RWPE1 (cell line): Measurements from ENCODE around the gene BZW1.
A peak's percentile ranks its signal among the peaks of the same experiment; 100 is the strongest.

Experiments used
- CTCF ChIA-PET: fragments of 350-600 bp; sonication (Branson Sonifier 250); formaldehyde crosslinking; extraction: SDS; loops from one replicate; lab custom pipeline; 2021; lab: Yijun Ruan, JAX
- POLR2A ChIA-PET: fragments of 400-600 bp; formaldehyde crosslinking; extraction: SDS; loops from one replicate; lab custom pipeline; 2020; ENCODE audit warnings: antibody characterized with exemption; ENCODE audit not compliant: low non-redundant PET; lab: Yijun Ruan, JAX
- DNase-seq: peaks from one replicate; pipeline ENCODE4 v3.0.0; 2012; ENCODE audit warnings: low spot score
- H3K27ac ChIP-seq: fragments of 450-650 bp; 2 replicates; pipeline ENCODE4 v1.5.1; 2017
- CTCF ChIP-seq: fragments of 450-650 bp; conservative IDR thresholded peaks from 2 replicates; pipeline ENCODE4 v1.5.1; 2017; ENCODE audit warnings: low read depth, mild to moderate bottlenecking

The BZW1 gene

GRCh38 chr2:200767111-200767885, 44.4 kb upstream of the BZW1 start:
- ChIA-PET CTCF (no interaction called here), POLR2A (no interaction called here)
- peak; percentile 20 for DNase-seq
- H3K27ac ChIP-seq, result peak overlapping the region; percentile 94
- no peak for TF ChIP-seq CTCF

GRCh38 chr2:200770847-200771246, 40.9 kb upstream of the BZW1 start:
- no peak overlapping the region for H3K27ac ChIP-seq
- no peak for TF ChIP-seq CTCF
- no peak for DNase-seq
- CTCF ChIA-PET, result no interaction called here
- POLR2A ChIA-PET, result no interaction called here

- POLR2A ChIA-PET, result no interaction called here
- DNase-seq, result no peak
- CTCF ChIA-PET, result interaction anchor here (0.7 kb wide), 1 partner anchor 32 kb away, joined by 3 read pairs; no protein-coding TSS in a partner anchor
- H3K27ac ChIP-seq, result no peak overlapping the region
- no peak for TF ChIP-seq CTCF
These were observed 39.1 kb upstream of the BZW1 start for GRCh38 chr2:200772620-200773019.

- POLR2A ChIA-PET, result no interaction called here
- CTCF ChIA-PET, result no interaction called here
- DNase-seq, result no peak
- no peak for TF ChIP-seq CTCF
- no peak overlapping the region for H3K27ac ChIP-seq
These were observed 38.6 kb upstream of the BZW1 start for GRCh38 chr2:200773083-200773482.

GRCh38 chr2:200774920-200775319, 36.8 kb upstream of the BZW1 start:
- DNase-seq, result no peak
- ChIA-PET POLR2A (no interaction called here), CTCF (no interaction called here)
- no peak overlapping the region for H3K27ac ChIP-seq
- no peak for TF ChIP-seq CTCF

- ChIA-PET POLR2A (no interaction called here), CTCF (interaction anchor here (0.5 kb wide), 1 partner anchor 352 kb away, joined by 3 read pairs; no protein-coding TSS in a partner anchor)
- H3K27ac ChIP-seq, result no peak overlapping the region
- DNase-seq, result no peak
- no peak for TF ChIP-seq CTCF
These were observed 34.4 kb upstream of the BZW1 start for GRCh38 chr2:200777275-200777674.
